T-helper 2 cell treated with Interferon-gamma antibody and Interleukin-4, amounts not matched to agents 5 μg/mL and 100 μg/mL, for 36 hours (primary cell): Measurements from ENCODE around the gene NIT1.
A peak's percentile ranks its signal among the peaks of the same experiment; 100 is the strongest.

Source experiments
- DNase-seq: peaks from one replicate; pipeline ENCODE4 v3.0.0; 2021; ENCODE audit warnings: low spot score
- H3K27ac Mint-ChIP-seq: one replicate; pipeline ENCODE4 v1.8.0; 2021; ENCODE audit warnings: mild to moderate bottlenecking, mixed read lengths
- H3K27me3 Mint-ChIP-seq: one replicate; pipeline ENCODE4 v1.8.0; 2021; ENCODE audit warnings: low read depth, mixed read lengths
- H3K36me3 Mint-ChIP-seq: one replicate; pipeline ENCODE4 v1.8.0; 2021; ENCODE audit warnings: low read depth, mixed read lengths
- H3K4me1 Mint-ChIP-seq: one replicate; pipeline ENCODE4 v1.8.0; 2021; ENCODE audit warnings: low read depth, mixed read lengths
- H3K4me3 Mint-ChIP-seq: one replicate; pipeline ENCODE4 v1.8.0; 2022; ENCODE audit warnings: mild to moderate bottlenecking, moderate library complexity, mixed read lengths
- H3K9me3 Mint-ChIP-seq: one replicate; pipeline ENCODE4 v1.8.0; 2021; ENCODE audit warnings: mixed read lengths

NIT1 gene

GRCh38 chr1:161162052-161162451, 44.1 kb downstream of the NIT1 start:
- H3K4me1 Mint-ChIP-seq, result peaks cover 34% of the 10 kb centered on the region

GRCh38 chr1:161162806-161163205, 44.9 kb downstream of the NIT1 start:
- Mint-ChIP-seq H3K9me3 (no peaks in the 10 kb centered on the region), H3K27ac (peak overlapping the region; percentile 49), H3K4me3 (no peak overlapping the region), H3K36me3 (peaks cover 44% of the 10 kb centered on the region), H3K27me3 (no peaks in the 10 kb centered on the region), H3K4me1 (peaks cover 36% of the 10 kb centered on the region)
- no peak for DNase-seq

More at GRCh38 chr1:161162052-161162451, 44.1 kb downstream of the NIT1 start:
- peak overlapping the region; percentile 22 for H3K4me3 Mint-ChIP-seq
- DNase-seq, result no peak
- H3K27ac Mint-ChIP-seq, result peak overlapping the region; percentile 37
- H3K27me3 Mint-ChIP-seq, result no peaks in the 10 kb centered on the region
- peaks cover 50% of the 10 kb centered on the region for H3K36me3 Mint-ChIP-seq
- H3K9me3 Mint-ChIP-seq, result no peaks in the 10 kb centered on the region

- Mint-ChIP-seq H3K27ac (peak overlapping the region; percentile 99), H3K27me3 (no peaks in the 10 kb centered on the region), H3K9me3 (no peaks in the 10 kb centered on the region), H3K4me1 (peaks cover 35% of the 10 kb centered on the region), H3K36me3 (peaks cover 40% of the 10 kb centered on the region), H3K4me3 (no peak overlapping the region)
- DNase-seq, result no peak
Measured at GRCh38 chr1:161163793-161164192, 45.9 kb downstream of the NIT1 start.

GRCh38 chr1:161164901-161165610, 47.2 kb downstream of the NIT1 start:
- H3K4me3 Mint-ChIP-seq, result peak overlapping the region; percentile 93
- H3K9me3 Mint-ChIP-seq, result no peaks in the 10 kb centered on the region
- DNase-seq, result no peak
- H3K4me1 Mint-ChIP-seq, result peaks cover 27% of the 10 kb centered on the region
- H3K27me3 Mint-ChIP-seq, result no peaks in the 10 kb centered on the region
- H3K36me3 Mint-ChIP-seq, result peaks cover 37% of the 10 kb centered on the region
- H3K27ac Mint-ChIP-seq, result peak overlapping the region; percentile 99

GRCh38 chr1:161165742-161166668, 48.1 kb downstream of the NIT1 start, which contains the start of gene PPOX:
TSS of gene PPOX (plus strand) at chr1:161166426. CDS start at chr1:161166848, 422 bp downstream.
- Mint-ChIP-seq H3K9me3 (no peaks in the 10 kb centered on the region), H3K4me3 (peak within 1 kb of the TSS; percentile 93), H3K27ac (peak within 1 kb of the TSS; percentile 99), H3K4me1 (peaks cover 25% of the 10 kb centered on the region), H3K27me3 (no peaks in the 10 kb centered on the region), H3K36me3 (peaks cover 43% of the 10 kb centered on the region)
- peak; percentile 96 for DNase-seq

- peaks cover 18% of the 10 kb centered on the region for H3K4me1 Mint-ChIP-seq
- H3K27me3 Mint-ChIP-seq, result no peaks in the 10 kb centered on the region
- no peak for DNase-seq
- peak overlapping the region; percentile 93 for H3K4me3 Mint-ChIP-seq
- peaks cover 44% of the 10 kb centered on the region for H3K36me3 Mint-ChIP-seq
- H3K9me3 Mint-ChIP-seq, result no peaks in the 10 kb centered on the region
- peak overlapping the region; percentile 99 for H3K27ac Mint-ChIP-seq
Measured at GRCh38 chr1:161166669-161167548, 49.0 kb downstream of the NIT1 start.

- Mint-ChIP-seq H3K27me3 (no peaks in the 10 kb centered on the region), H3K4me3 (no peak overlapping the region), H3K9me3 (no peaks in the 10 kb centered on the region), H3K27ac (no peak overlapping the region), H3K4me1 (peaks cover 19% of the 10 kb centered on the region), H3K36me3 (peaks cover 48% of the 10 kb centered on the region)
- DNase-seq, result no peak
Measured at GRCh38 chr1:161168906-161169305, 51.0 kb downstream of the NIT1 start.
